Nephron (organoid): Measurements from ENCODE around the gene COPZ2.

Experiments
- H3K27ac Mint-ChIP-seq, 3 experiments: 2 replicates each; pipeline ENCODE4 v1.8.0; 2020; ENCODE audit warnings: mixed read lengths in 3 of 3, mild to moderate bottlenecking in 2 of 3, moderate library complexity in 1 of 3
- H3K27me3 Mint-ChIP-seq: 2 replicates; pipeline ENCODE4 v1.8.0; 2021; ENCODE audit warnings: low read depth, mild to moderate bottlenecking, moderate library complexity, mixed read lengths
- H3K36me3 Mint-ChIP-seq: 2 replicates; pipeline ENCODE4 v1.8.0; 2020; ENCODE audit warnings: low read depth, mixed read lengths
- H3K4me1 Mint-ChIP-seq: 2 replicates; pipeline ENCODE4 v1.8.0; 2020; ENCODE audit warnings: mixed read lengths
- H3K4me3 Mint-ChIP-seq, 3 experiments: 2 replicates each; pipeline ENCODE4 v1.8.0; 2020; ENCODE audit warnings: mild to moderate bottlenecking in 3 of 3, mixed read lengths in 3 of 3, moderate library complexity in 2 of 3
- H3K9me3 Mint-ChIP-seq: 2 replicates; pipeline ENCODE4 v1.8.0; 2020; ENCODE audit warnings: mixed read lengths
- CTCF ChIP-seq, 3 experiments: fragments of 200-600 bp; sonication (generic); IDR thresholded peaks; one replicate each; pipeline ENCODE4 v1.5.0; 2021; ENCODE audit warnings: antibody characterized with exemption in 3 of 3; ENCODE audit not compliant: unreplicated experiment in 3 of 3

Gene COPZ2

GRCh38 chr17:48016112-48016511 is 21.5 kb downstream of the COPZ2 start:
- TF ChIP-seq CTCF (IDR thresholded peaks at IDR 0.05; ENCODE audit: unreplicated experiment in 3 of 3), result no peak
- Mint-ChIP-seq H3K36me3 (no peaks in the 10 kb centered on the region), H3K9me3 (no peaks in the 10 kb centered on the region), H3K27ac (peak overlapping the region in 2 of 3 experiments; percentile 10 to 28), H3K4me1 (peaks cover 46% of the 10 kb centered on the region), H3K27me3 (peaks cover 58% of the 10 kb centered on the region), H3K4me3 (peak overlapping the region in 1 of 3 experiments; percentile 26)

GRCh38 chr17:48014595-48015111 is 22.9 kb downstream of the COPZ2 start:
- TF ChIP-seq CTCF (IDR thresholded peaks at IDR 0.05; ENCODE audit: unreplicated experiment in 3 of 3), result no peak
- Mint-ChIP-seq H3K9me3 (no peaks in the 10 kb centered on the region), H3K27ac (peak overlapping the region; percentile 66 to 75 (median 71)), H3K4me3 (peak overlapping the region; percentile 0 to 14 (median 8)), H3K36me3 (no peaks in the 10 kb centered on the region), H3K4me1 (peaks cover 51% of the 10 kb centered on the region), H3K27me3 (peaks cover 50% of the 10 kb centered on the region)

- no peak for TF ChIP-seq CTCF (IDR thresholded peaks at IDR 0.05; ENCODE audit: unreplicated experiment in 3 of 3)
- Mint-ChIP-seq H3K36me3 (no peaks in the 10 kb centered on the region), H3K4me3 (peak overlapping the region; percentile 8 to 78 (median 20)), H3K4me1 (peaks cover 51% of the 10 kb centered on the region), H3K27ac (peak overlapping the region; percentile 66 to 75 (median 71)), H3K27me3 (peaks cover 46% of the 10 kb centered on the region), H3K9me3 (no peaks in the 10 kb centered on the region)
Measured at GRCh38 chr17:48013876-48014594, 23.6 kb downstream of the COPZ2 start.

GRCh38 chr17:48012654-48013053 is 24.9 kb downstream of the COPZ2 start:
- H3K27me3 Mint-ChIP-seq, result peaks cover 40% of the 10 kb centered on the region
- no peaks in the 10 kb centered on the region for H3K9me3 Mint-ChIP-seq
- no peaks in the 10 kb centered on the region for H3K36me3 Mint-ChIP-seq
- peak overlapping the region; percentile 74 to 85 (median 78) for H3K4me3 Mint-ChIP-seq
- peak overlapping the region; percentile 29 to 77 (median 71) for H3K27ac Mint-ChIP-seq
- TF ChIP-seq CTCF (IDR thresholded peaks at IDR 0.05; ENCODE audit: unreplicated experiment in 3 of 3), result no peak
- peaks cover 46% of the 10 kb centered on the region for H3K4me1 Mint-ChIP-seq

GRCh38 chr17:48012151-48012520 is 25.5 kb downstream of the COPZ2 start:
- H3K9me3 Mint-ChIP-seq, result no peaks in the 10 kb centered on the region
- TF ChIP-seq CTCF (IDR thresholded peaks at IDR 0.05; ENCODE audit: unreplicated experiment in 3 of 3), result no peak
- peak overlapping the region; percentile 74 to 81 (median 76) for H3K4me3 Mint-ChIP-seq
- peaks cover 40% of the 10 kb centered on the region for H3K27me3 Mint-ChIP-seq
- H3K27ac Mint-ChIP-seq, result no peak overlapping the region
- H3K4me1 Mint-ChIP-seq, result peaks cover 49% of the 10 kb centered on the region
- no peaks in the 10 kb centered on the region for H3K36me3 Mint-ChIP-seq
